Kidney (tissue), 14 donors: ENCODE data around the gene TRPC4. TPM values are rescaled to one million over a fixed set of nuclear protein-coding genes. Genes with fewer than 3 reads are reported as not detected.

Source experiments
- DNase-seq, 5 donors: peaks; one replicate each; pipeline ENCODE4 v3.0.0-alpha.2; 2013 to 2020
- FAIRE-seq: peaks from 2 replicates; lab custom pipeline; 2012; peaks lifted over from hg19 to GRCh38; lab: Jason Lieb, UNC
- H3K27ac ChIP-seq, 2 donors: one replicate each; pipeline ENCODE4 v1.7.0; 2013; ENCODE audit warnings: low read depth in 2 of 2, low read length in 2 of 2, inconsistent platforms in 1 of 2
- H3K27me3 ChIP-seq: one replicate; pipeline ENCODE4 v1.7.1; 2013; ENCODE audit warnings: low read length, inconsistent platforms; ENCODE audit not compliant: control insufficient read depth, insufficient read depth
- H3K36me3 ChIP-seq, 3 donors: one replicate each; pipeline versions ENCODE4 v1.7.0 to v1.7.1; 2013; ENCODE audit warnings: low read length in 3 of 3, control low read depth in 1 of 3, inconsistent platforms in 1 of 3; ENCODE audit not compliant: insufficient read depth in 3 of 3, control insufficient read depth in 2 of 3
- H3K4me1 ChIP-seq, 3 donors: one replicate each; pipeline versions ENCODE4 v1.7.0 to v1.7.1; 2013; ENCODE audit warnings: low read length in 3 of 3, inconsistent platforms in 1 of 3, low read depth in 1 of 3; ENCODE audit not compliant: control insufficient read depth in 2 of 3, insufficient read depth in 2 of 3
- H3K4me3 ChIP-seq, 3 donors: one replicate each; pipeline versions ENCODE4 v1.7.0 to v1.8.1; 2013; ENCODE audit warnings: low read length in 3 of 3, control low read depth in 1 of 3, inconsistent platforms in 1 of 3
- H3K9ac ChIP-seq, 3 donors: one replicate each; pipeline versions ENCODE4 v1.7.0 to v1.7.1; 2013; ENCODE audit warnings: low read length in 3 of 3, control low read depth in 1 of 3, inconsistent platforms in 1 of 3
- H3K9me3 ChIP-seq, 3 donors: one replicate each; pipeline versions ENCODE4 v1.7.0 to v1.7.1; 2013; ENCODE audit warnings: low read length in 3 of 3, control low read depth in 1 of 3, inconsistent platforms in 1 of 3; ENCODE audit not compliant: control insufficient read depth in 2 of 3, insufficient read depth in 1 of 3
- intact Hi-C: fragments of 100-400 bp; cut with DNase I; formaldehyde crosslinking; loops from one replicate; pipeline ENCODE4 v1.11.1; 2022
- polyA plus RNA-seq: library from polyadenylated mRNA; stranded (reverse); fragments of 350-450 nt; fragmentation: Illumina TruSeq; extraction: RNeasy Lipid Tissue Mini Kit (QIAGEN cat#74804); gene quantifications from one replicate; pipeline ENCODE4 v1.2.3, GENCODE V29; 2014; ENCODE audit warnings: low read depth, low replicate concordance; ENCODE audit not compliant: insufficient read depth
- total RNA-seq: library from RNA; stranded (reverse); fragmentation: NEBNext Ultra II Directional; extraction: Animal tissue kit (Norgen Biotek cat#: 25700); gene quantifications from one replicate; pipeline ENCODE4 v1.2.1, GENCODE V29; 2021
- TF ChIP-seq, protein P1 (sequence below): IDR thresholded peaks from 3 replicates; pipeline ENCODE4 v1.5.1; 2012; ENCODE audit warnings: mild to moderate bottlenecking, moderate library complexity, borderline replicate concordance; ENCODE audit not compliant: insufficient read depth; ENCODE audit errors: extremely low read depth
- donor health status: control.
- donor health status: control.
- donor health status: control.
- donor health status: control.
- donor health status: control.
- donor health status: DM: yes; HTN: yes; CAD: no.
- donor health status: Normal renal cell carcinoma (clear cell type).

Gene TRPC4
- total and polyA plus RNA-seq, 2 donors from 2014 or later, result 0.62 to 2.9 TPM

DNA sequence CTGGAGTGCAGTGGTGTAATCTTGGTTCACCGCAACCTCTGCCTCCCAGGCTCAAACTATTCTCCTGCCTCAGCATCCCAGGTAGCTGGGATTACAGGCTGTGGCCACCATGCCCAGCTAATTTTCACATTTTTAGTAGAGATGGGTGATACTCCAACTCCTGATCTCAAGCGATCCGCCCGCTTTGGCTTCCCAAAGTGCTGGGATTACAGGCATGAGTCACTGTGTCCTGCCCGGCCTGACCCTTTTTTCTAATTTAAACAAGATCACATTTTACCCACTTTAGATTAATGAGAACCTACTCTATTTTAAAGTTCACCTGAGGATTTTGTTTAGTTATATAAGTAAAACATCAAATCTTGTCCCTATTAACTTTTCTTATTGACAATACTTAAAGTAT lies 179.2 kb downstream of the TRPC4 start:
- Histone ChIP-seq H3K4me1 (no peaks in the 10 kb centered on the region), H3K27ac (no peak overlapping the region), H3K36me3 (no peaks in the 10 kb centered on the region), H3K27me3 (no peaks in the 10 kb centered on the region), H3K9ac (no peak overlapping the region), H3K9me3 (no peaks in the 10 kb centered on the region), H3K4me3 (no peak overlapping the region)
- DNase-seq (no peak), FAIRE-seq (no peak)
- TF ChIP-seq, protein P1, sequence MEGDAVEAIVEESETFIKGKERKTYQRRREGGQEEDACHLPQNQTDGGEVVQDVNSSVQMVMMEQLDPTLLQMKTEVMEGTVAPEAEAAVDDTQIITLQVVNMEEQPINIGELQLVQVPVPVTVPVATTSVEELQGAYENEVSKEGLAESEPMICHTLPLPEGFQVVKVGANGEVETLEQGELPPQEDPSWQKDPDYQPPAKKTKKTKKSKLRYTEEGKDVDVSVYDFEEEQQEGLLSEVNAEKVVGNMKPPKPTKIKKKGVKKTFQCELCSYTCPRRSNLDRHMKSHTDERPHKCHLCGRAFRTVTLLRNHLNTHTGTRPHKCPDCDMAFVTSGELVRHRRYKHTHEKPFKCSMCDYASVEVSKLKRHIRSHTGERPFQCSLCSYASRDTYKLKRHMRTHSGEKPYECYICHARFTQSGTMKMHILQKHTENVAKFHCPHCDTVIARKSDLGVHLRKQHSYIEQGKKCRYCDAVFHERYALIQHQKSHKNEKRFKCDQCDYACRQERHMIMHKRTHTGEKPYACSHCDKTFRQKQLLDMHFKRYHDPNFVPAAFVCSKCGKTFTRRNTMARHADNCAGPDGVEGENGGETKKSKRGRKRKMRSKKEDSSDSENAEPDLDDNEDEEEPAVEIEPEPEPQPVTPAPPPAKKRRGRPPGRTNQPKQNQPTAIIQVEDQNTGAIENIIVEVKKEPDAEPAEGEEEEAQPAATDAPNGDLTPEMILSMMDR, result no peak
- intact Hi-C loops, result no loop called here

DNA sequence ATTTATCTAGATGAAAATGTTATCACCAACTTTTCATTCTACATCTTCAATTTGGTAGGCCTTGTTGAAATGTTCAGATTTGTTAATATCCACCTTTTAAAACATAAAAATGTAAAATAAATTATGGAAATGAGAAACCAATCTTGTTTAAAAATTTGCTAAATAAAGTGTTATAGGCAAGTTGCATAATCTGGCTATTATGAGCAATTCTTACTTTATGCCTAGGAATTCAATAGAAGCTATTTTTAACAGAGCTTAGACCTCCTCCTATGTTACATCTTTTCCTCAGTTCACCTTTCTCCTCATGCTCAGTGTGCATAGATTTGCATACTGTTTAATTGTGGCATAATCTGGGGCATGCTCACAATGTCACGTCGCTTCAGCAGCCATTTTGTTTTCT lies 183.1 kb downstream of the TRPC4 start:
- H3K9ac ChIP-seq, result no peak overlapping the region
- H3K27ac ChIP-seq, result no peak overlapping the region
- H3K9me3 ChIP-seq, result no peaks in the 10 kb centered on the region
- no peaks in the 10 kb centered on the region for H3K36me3 ChIP-seq
- TF ChIP-seq, protein P1, result no peak
- DNase-seq (no peak), FAIRE-seq (no peak)
- intact Hi-C loops, result no loop called here
- peaks cover 0 to 6% (median 0%) of the 10 kb centered on the region in 3 donors for H3K4me1 ChIP-seq
- no peak overlapping the region for H3K4me3 ChIP-seq
- H3K27me3 ChIP-seq, result no peaks in the 10 kb centered on the region

DNA sequence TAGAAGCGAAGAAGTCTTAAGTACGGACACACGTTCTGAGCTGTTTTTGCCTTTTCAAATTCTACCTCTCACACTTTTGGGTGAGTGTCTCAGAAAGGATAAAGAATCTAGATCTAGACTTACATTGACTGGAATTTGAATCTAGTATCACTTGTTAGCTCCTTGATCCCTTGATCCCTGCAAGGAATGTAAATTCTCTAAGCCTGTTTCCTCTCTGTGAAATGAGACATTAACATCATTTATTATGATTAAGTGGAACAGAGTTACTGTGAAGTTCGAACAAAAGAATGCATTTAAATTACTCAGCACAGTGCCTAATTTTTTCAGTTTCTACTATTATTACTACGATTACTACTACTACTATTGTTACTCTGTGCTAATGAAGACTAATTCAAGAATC lies 184.4 kb downstream of the TRPC4 start:
- Histone ChIP-seq H3K9me3 (no peaks in the 10 kb centered on the region), H3K4me3 (no peak overlapping the region), H3K4me1 (peaks cover 0 to 6% (median 0%) of the 10 kb centered on the region in 3 donors), H3K27me3 (no peaks in the 10 kb centered on the region), H3K36me3 (no peaks in the 10 kb centered on the region), H3K9ac (no peak overlapping the region), H3K27ac (no peak overlapping the region)
- intact Hi-C loops, result no loop called here
- FAIRE-seq (no peak), DNase-seq (no peak)
- TF ChIP-seq, protein P1, result no peak

DNA sequence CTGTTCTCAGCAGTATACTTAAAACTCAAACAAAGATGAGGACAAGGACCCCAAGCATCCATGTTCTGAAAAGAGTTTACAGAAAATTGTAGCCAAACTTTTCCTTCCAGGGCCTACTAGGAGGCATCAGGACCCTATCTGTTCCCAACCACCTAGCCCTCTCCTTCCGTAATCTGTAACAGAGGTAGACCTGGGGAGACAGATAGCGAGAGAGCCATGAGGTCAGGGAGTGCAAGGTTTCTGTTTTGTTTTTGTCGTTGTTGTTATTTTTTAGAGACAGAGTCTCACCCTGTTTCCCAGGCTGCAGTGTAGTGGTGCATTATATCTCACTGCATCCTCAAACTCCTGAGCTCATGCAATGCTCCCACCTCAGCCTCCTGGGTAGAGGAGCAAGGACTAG lies 187.1 kb downstream of the TRPC4 start:
- Histone ChIP-seq H3K4me1 (peaks cover 0 to 6% (median 0%) of the 10 kb centered on the region in 3 donors), H3K27me3 (no peaks in the 10 kb centered on the region), H3K9ac (no peak overlapping the region), H3K36me3 (no peaks in the 10 kb centered on the region), H3K27ac (peak overlapping the region in 1 of 2 donors; percentile 56), H3K4me3 (no peak overlapping the region), H3K9me3 (no peaks in the 10 kb centered on the region)
- TF ChIP-seq, protein P1, result no peak
- intact Hi-C loops, result no loop called here
- DNase-seq, result no peak
- no peak for FAIRE-seq
